ENCODE results near the gene SPECC1L.

The SPECC1L gene

DNA sequence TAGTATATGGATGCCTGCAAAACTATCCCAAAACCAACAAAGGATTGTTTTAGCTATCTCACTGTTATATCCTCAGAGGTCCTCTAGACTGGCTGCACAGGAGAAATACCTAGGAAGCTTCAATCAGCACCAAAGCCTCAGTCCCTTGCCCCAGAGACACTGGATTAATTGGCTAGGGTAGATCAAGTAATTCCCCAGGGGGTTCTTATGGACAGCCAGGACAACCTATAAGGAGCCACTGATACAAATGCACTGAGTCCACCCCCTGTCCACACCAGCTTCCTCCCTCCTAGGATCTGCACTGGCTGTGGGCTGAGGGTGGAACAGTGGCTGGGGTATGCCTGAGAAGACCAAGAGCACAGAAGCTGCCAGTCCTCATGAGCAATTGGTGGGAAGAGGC is 173.0 kb downstream of the SPECC1L start:
- no peak overlapping the region for H3K4me3 ChIP-seq (replicated peaks; ENCODE audit: low read depth, low read length)
- TF ChIP-seq, protein P1, sequence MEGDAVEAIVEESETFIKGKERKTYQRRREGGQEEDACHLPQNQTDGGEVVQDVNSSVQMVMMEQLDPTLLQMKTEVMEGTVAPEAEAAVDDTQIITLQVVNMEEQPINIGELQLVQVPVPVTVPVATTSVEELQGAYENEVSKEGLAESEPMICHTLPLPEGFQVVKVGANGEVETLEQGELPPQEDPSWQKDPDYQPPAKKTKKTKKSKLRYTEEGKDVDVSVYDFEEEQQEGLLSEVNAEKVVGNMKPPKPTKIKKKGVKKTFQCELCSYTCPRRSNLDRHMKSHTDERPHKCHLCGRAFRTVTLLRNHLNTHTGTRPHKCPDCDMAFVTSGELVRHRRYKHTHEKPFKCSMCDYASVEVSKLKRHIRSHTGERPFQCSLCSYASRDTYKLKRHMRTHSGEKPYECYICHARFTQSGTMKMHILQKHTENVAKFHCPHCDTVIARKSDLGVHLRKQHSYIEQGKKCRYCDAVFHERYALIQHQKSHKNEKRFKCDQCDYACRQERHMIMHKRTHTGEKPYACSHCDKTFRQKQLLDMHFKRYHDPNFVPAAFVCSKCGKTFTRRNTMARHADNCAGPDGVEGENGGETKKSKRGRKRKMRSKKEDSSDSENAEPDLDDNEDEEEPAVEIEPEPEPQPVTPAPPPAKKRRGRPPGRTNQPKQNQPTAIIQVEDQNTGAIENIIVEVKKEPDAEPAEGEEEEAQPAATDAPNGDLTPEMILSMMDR (IDR thresholded peaks at IDR 0.05; ENCODE audit: low read depth, low read length, missing control alignments) = no peak
- no peak for DNase-seq (ENCODE audit: extremely low read depth, low read depth)

DNA sequence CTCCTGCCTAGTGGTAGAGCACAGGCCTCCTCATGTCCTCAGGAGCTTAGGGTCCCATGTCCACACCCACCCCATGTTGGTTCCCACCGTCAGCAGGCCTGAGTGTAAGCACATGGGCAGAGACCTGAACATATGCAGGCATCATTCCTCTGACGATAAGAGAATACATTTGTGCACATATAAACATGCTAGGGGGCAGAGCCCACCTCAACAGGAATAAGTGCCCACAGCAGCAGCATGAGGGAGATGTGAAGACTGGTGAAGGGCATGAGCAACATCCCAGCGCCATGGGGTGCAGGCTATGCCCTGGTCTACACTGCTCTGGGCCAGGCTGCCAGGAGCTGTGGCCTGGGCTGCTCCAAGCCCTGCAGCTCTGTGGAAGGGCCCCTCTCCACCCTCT is 173.6 kb downstream of the SPECC1L start:
- DNase-seq (ENCODE audit: extremely low read depth, low read depth) = no peak
- TF ChIP-seq, protein P1 (IDR thresholded peaks at IDR 0.05; ENCODE audit: low read depth, low read length, missing control alignments) = no peak
- H3K4me3 ChIP-seq (replicated peaks; ENCODE audit: low read depth, low read length) = no peak overlapping the region

DNA sequence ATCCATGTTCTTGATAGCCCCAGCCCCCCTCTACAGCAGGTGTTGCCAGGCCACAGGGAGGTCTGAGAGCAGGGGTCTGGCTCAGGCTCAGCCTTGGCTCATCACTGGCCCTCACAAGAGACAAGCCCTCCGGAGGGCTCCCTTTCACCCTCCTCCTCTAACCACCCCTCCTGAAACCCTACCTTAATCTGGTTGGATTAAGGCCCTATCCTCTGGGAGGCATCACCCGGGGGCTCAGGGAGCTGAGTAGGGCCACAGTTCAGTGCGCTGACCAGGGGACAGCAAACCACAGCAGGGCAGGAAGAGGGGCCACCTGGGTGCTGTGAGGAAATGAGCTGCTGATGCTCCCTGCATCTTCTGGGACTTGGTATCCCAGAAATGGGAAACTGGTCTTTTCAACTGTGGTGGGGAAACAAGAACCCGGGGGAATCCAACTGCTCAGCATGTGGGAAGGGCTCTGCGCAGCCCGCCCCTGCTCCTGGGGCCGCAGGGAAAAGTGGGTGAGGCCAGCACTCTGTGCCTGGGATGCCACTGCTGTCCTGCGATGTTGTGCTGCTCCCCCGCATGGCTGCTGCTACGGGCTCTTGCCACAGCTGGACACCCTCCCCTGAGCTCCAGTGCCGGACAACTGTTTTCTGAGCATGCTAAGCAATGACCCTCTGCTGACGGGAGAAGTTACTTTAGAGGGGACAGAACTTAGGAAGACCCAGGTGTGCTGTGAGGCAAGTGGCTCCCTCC is 174.3 kb downstream of the SPECC1L start:
- no peak overlapping the region for H3K4me3 ChIP-seq (replicated peaks; ENCODE audit: low read depth, low read length)
- TF ChIP-seq, protein P1 (IDR thresholded peaks at IDR 0.05; ENCODE audit: low read depth, low read length, missing control alignments) = no peak
- no peak for DNase-seq (ENCODE audit: extremely low read depth, low read depth)

DNA sequence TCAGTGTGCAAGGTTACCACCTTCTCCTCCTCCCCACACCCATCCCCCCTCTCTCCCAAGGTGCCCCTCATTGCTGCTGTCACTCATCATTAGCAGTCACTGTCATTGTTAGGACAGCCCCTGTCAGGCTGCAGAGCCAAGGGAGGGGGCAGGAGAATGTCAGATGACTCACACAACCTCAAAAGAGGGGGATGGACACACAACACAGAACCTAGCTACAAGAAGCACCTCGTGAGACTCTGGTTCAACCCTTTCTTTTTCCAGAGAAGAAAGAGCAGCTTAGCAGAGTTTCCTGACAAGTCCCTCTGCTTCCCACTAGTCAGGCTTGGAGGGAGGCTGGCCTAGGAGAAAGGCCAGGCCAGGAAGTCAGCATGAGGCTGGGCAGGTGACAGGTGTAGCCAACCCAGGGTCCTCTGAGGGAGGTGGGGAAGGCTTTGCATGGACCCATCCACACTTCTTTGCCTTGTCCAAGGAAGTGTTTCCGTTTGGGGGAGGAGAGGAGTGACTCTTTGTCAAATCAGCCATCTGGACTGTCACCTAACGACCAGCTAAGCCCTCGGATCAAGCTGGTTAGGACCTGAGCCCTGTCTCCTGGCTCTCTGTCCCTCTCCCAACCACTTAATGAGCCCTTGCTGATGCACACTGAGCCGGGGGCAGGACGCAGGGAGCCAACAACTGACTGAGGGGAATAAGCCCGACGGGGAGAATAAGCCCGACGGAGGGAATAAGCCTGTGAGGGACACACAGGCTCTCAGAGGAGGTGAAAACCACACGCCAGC is 175.0 kb downstream of the SPECC1L start:
- no peak for DNase-seq (ENCODE audit: extremely low read depth, low read depth)
- no peak overlapping the region for H3K4me3 ChIP-seq (replicated peaks; ENCODE audit: low read depth, low read length)
- TF ChIP-seq, protein P1 (IDR thresholded peaks at IDR 0.05; ENCODE audit: low read depth, low read length, missing control alignments) = no peak

DNA sequence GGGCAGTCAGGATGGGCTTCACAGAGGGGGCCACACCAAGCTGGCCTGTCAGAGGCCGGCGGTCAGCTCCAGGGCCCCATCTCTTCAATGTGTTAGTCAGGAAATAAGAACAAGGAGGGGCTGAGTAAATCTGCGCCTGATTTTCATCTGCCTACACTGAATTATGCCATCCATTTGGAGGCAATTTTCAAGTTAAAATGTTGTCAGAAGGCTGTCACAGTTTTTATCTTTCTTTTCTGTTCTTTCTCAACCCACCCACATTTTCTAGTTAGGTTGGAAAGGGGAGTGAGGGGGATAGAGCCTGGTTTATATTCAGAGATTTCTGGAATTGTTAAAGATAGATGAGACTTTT is 175.6 kb downstream of the SPECC1L start:
- DNase-seq (ENCODE audit: extremely low read depth, low read depth) = no peak
- H3K4me3 ChIP-seq (replicated peaks; ENCODE audit: low read depth, low read length) = no peak overlapping the region
- TF ChIP-seq, protein P1 (IDR thresholded peaks at IDR 0.05; ENCODE audit: low read depth, low read length, missing control alignments) = no peak

DNA sequence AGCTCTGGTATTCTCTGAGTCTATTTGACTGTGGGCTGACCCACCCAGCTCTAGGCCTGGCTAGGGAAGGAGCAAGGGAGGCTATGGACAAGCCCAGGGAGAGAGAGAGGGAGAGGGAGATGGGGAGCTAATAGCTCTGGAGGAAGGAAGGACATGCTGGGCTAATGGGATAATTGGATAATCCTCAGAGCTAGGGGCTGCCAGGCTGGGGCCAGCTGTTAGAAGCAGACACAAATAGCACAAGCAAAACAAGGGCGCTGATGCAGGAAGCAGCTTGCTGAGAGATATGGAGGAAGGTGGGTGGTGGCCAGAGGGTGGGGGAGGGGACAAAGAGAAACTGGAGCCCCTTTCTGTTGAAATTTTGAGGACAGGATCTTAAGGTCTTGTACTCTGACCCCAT is 180.0 kb downstream of the SPECC1L start:
- H3K4me3 ChIP-seq (replicated peaks; ENCODE audit: low read depth, low read length) = no peak overlapping the region
- TF ChIP-seq, protein P1 (IDR thresholded peaks at IDR 0.05; ENCODE audit: low read depth, low read length, missing control alignments) = no peak
- DNase-seq (ENCODE audit: extremely low read depth, low read depth) = no peak

Measured in HFF-Myc (cell line).